HG02840 (cell line): ENCODE results near the gene ABTB2.
A peak's percentile ranks its signal among the peaks of the same experiment; 100 is the strongest.

Source experiments
- ATAC-seq: cut with Tn5 transposase; IDR thresholded peaks from one replicate; pipeline ENCODE4 v1.9.1; 2021; ENCODE audit warnings: mild to moderate bottlenecking, moderate library complexity, moderate number of reproducible peaks; ENCODE audit not compliant: unreplicated experiment, low FRiP score

Gene ABTB2

GRCh38 chr11:34245041-34245440 is 112.8 kb downstream of the ABTB2 start:
- no peak for ATAC-seq

GRCh38 chr11:34243600-34244464 is 114.0 kb downstream of the ABTB2 start:
- ATAC-seq, result peak; percentile 64

DNA sequence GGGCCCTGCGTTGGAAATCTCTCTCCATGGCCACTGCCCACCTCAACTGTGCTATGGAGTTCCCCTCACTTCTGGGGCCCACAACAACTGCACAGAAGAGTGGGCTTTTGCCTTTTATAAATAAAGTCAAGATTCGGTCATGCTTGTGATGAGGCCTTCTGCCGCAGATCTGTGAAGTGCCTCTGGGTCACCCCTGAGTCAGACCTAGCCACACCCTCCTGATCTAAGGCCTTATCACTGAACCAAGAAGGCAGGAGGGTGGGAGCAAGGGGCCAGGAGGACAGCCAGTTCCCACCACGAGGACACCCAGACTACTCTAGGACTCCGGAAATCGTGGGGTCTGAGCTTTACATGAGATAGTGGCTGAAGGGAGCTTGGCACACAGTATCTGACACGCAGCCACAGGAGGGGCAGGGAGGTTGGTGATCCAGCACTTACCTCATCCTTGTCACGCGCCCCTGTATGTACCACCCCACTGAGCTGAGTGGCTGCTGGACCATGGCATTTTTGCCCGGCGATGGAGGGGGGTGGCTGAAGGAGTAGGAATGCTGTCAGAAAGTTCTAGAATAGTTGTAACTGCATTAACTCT is 115.7 kb downstream of the ABTB2 start:
- no peak for ATAC-seq

- no peak for ATAC-seq
These were observed 117.7 kb downstream of the ABTB2 start for GRCh38 chr11:34240150-34240494.

DNA sequence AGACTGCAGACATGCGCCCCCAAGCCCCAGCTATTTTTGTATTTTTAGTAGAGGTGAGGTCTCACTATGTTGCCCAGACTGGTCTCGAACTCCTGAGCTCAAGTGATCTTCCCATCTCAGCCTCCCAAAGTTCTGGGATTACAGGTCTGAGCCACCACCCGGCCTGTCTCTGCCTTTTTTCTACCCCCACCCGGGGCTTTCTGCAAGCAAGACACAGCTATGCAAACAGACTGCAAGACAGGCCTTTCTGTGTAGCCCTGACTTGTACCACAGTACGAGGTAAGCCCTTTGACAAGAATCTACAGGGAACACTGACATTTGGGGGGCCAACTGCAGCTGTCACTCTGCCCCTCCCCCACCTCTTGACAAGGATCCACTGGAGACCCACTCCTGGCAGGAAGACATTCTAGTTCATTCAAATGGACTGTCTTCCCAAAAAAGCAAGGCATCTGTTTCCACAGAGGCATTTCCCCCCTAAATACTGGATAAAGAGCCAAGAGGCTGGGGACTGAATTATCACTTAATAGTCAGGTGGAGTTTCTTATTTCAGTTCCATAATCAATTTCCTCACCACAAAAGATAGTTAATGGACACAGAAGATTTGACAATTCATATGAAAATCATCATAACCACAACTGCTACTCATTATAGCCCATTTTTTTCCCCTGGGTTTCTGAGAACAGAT is 118.2 kb downstream of the ABTB2 start:
- no peak for ATAC-seq

DNA sequence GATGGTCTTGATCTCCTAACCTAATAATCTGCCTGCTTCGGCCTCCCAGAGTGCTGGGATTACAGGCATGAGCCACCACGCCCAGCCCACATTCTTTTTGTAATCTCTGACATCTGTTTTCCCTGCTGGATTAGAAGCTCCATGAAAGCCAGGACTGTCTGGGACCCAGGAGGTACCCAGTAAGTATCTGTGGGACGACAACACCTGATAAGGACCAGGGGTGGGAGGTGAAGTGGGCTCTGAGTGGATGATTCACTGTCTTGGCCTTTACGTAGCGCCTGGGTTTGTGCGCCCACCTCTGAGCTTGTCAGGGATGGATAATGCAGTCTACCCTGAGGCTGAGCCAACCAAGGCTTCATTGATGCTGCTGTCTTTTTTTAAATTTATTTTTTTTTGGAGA is 118.8 kb downstream of the ABTB2 start:
- ATAC-seq, result no peak

- ATAC-seq, result no peak
These were observed 119.3 kb downstream of the ABTB2 start for GRCh38 chr11:34238533-34238932.

DNA sequence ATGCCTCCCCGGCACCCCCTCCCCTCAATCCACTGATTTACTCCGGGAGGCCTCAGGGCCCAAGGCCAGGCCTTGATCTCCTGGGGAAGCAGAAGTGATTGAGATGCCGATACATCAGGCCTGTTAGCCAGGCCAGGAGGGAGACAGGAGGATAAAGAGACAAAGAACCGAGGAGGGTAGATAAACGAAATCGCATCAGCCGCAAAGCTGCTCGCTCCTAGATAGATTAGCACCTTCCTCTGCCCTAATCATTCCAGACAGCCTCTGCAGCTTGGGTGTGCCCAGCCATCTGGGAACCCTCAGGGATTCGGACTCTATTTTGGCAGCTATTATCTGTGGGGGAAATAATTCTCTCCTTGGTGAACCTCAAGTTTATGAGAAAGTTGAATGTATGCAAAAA is 121.2 kb downstream of the ABTB2 start:
- no peak for ATAC-seq

GRCh38 chr11:34235591-34236071 is 122.2 kb downstream of the ABTB2 start:
- ATAC-seq, result no peak

DNA sequence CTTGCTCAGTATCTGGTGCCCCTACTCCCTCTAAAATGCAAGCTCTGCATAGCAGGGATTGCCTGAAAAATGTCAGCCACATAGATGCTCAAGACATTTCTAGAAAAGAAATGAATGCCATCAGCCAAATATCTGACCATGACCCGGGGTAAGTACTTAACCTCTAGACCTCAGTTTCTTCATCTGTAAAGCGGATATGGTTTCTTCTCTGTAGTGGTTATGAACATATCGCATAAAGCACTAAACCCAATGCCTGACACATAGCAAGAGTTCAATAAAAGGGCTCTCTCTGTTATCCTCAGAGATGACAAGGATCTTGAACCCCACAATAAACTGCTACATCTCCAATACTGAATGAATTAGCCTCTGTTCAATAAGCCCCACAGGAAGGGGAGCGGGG is 122.6 kb downstream of the ABTB2 start:
- ATAC-seq, result no peak

GRCh38 chr11:34234086-34234740 is 123.6 kb downstream of the ABTB2 start:
- ATAC-seq, result peak; percentile 61

DNA sequence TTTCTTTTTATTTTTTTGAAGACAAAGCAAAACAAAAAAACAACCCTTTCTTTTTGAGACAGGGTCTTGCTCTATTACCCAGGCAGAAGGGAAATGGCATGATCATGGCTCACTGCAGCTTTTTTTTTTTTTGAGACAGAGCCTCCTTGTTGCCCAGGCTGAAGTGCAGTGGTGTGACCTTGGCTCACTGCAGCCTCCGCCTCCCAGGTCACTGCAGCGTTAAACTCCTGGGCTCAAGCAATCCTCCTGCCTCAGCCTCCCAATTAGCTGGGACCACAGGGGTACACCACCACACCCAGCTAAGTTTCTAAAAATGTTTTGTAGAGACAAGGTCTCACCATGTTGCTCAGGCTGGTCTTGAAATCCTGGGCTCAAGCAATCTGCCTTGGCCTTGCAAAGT is 124.6 kb downstream of the ABTB2 start:
- ATAC-seq, result no peak

GRCh38 chr11:34232807-34233206 is 125.0 kb downstream of the ABTB2 start:
- no peak for ATAC-seq

DNA sequence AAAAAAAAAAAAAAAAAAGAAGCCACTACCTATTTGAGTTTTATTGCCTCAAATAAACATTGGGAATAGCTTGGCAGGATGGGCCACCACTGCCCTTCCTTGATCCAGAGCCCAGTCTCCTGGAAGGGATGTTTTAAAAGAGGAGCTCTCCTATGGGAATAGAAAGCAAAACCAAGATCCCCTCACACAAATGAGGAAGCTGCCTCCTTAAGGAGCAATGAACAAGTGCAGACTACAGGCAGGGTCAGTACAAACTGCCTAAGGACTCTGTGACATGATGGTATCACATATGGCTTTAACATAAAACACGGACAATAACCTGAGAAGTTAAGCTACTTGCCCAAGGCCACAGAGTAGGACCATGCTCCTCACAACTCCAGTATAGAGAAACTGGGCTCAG is 131.6 kb downstream of the ABTB2 start:
- no peak for ATAC-seq

DNA sequence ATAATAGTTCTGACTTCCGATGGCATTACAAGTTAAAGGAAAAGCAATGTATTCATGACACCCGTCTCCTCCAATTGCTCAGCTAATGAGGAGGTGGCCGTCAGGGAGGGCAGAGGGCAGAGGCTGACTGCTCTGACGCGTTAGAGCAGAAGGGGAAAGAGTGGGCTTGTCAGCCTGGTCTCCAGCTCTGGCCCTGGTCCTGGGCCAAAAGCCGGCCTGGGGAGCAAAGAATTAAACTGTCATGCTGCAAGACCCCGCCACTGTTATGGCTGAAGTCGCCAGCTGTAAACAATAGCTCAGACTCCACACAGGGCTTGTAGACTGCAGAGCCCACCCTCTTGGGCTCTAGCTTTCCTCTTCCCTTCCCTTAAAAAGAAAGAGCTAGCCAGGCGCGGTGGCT is 132.7 kb downstream of the ABTB2 start:
- no peak for ATAC-seq

- no peak for ATAC-seq
These were observed 133.3 kb downstream of the ABTB2 start for GRCh38 chr11:34224434-34224966.

- no peak for ATAC-seq
These were observed 133.9 kb downstream of the ABTB2 start for GRCh38 chr11:34223907-34224306.

DNA sequence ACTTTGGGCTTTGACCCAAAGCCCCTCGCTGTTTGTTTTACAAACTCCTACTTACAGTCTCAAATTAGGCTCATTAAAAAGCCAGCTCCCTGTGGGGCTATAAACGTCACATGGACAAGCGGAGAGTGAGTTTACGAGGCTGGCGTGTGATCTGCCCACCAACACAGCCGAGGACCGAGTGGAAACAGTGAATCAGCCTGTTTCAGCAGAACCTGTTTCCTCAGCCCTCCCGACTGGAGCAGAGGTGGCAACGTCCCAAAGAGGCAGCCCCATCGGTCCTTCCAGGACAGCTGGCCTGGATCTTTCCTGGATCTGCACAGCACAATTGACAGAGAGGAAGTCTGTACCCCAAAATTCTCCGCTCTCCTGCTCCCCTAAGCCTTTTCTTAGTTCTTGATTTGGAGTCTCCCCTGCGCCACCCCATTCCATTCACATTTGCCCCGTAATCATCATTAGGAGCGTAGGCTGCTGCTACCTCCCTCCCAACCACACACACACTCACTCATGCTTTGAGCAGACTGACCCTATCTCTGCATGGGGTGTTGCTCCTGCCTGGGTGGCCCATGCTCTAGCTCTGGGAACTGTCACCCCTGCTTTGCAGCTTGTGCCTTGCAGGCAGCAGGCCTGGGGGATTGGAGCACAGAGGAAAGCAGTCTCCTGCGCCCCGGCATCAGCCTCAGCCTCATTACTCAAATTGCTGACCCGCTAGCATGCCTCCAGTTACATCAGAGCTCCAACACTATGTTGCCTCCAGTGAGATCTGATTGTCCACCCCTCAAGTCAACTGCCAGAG is 134.6 kb downstream of the ABTB2 start:
- no peak for ATAC-seq

GRCh38 chr11:34222030-34222429 is 135.8 kb downstream of the ABTB2 start:
- no peak for ATAC-seq

GRCh38 chr11:34219941-34220370 is 137.9 kb downstream of the ABTB2 start:
- ATAC-seq, result no peak
